Activated CD4-positive, alpha-beta T cell treated with anti-CD3 and anti-CD28 coated beads, Interleukin-2, amount 50 U/mL, for 16 hours (primary cell): ENCODE measurements around the gene MAVS.
"Not testable (repeated sequence)": the region's sequence is repeated elsewhere in the genome, so short reads cannot be mapped to it uniquely, and the experiment has no call there.

Experiments used
- DNase-seq: peaks from one replicate; pipeline ENCODE4 v3.0.0-alpha.2; 2020

The MAVS gene

DNA sequence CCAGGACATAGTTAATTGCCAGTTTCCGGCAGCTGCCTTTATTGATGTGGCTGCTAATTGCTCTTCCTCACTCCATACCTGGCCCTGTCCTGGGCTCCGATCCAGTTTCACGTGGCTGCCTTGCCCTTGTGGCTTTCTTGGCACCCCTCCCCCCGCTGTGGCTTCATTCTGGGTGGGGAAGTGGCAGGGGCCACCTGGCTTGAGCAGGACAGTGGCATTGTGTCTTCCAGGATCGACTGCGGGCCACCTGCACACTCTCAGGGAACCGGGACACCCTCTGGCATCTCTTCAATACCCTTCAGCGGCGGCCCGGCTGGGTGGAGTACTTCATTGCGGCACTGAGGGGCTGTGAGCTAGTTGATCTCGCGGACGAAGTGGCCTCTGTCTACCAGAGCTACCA is 10.8 kb downstream of the MAVS start:
- DNase-seq: no peak

DNA sequence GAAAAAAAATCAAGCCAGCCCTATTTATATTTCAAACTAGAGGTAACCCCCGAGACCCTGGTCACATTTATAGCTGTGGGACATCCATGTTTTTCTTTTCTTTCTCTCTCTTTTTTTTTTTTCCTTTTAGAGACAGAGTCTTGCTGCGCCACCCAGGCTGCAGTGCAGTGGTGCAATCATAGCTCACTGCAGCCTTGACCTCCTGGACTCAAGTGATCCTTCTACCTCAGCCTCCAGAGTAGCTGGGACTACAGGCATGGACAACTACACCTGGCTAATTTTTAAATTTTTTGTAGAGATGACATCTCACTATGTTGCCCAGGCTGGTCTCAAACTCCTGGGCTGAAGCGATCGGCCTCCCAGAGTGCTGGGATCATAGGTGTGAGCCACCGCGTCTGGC is 12.1 kb downstream of the MAVS start:
- DNase-seq: no peak

DNA sequence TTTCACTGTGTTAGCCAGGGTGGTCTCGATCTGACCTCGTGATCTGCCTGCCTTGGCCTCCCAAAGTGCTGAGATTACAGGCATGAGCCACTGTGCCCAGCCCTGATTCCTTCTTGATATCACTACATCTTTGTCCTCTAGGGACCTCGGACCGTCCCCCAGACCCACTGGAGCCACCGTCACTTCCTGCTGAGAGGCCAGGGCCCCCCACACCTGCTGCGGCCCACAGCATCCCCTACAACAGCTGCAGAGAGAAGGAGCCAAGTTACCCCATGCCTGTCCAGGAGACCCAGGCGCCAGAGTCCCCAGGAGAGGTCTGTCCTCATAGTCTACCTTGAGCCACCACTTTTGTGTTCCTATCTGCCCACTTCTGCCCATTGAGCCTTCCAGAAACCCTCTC is 14.6 kb downstream of the MAVS start:
- no peak for DNase-seq

DNA sequence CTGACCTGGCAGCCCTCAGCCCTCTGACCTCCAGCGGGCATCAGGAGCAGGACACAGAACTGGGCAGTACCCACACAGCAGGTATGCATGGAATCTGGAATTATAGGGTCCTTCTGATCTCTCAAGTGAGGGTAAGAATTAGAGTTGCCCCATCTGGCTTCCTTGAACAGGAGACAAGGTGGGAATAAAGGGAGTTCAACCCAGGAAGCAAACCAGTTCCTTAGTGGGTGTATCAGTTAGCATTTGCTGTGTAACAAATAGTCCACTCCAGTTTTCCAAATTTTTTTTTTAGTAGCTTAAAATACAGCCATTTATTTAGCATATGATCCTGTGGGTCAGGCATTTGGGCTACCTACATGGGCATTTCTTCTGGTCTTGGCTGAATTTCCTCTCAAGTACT is 15.7 kb downstream of the MAVS start:
- no peak for DNase-seq

DNA sequence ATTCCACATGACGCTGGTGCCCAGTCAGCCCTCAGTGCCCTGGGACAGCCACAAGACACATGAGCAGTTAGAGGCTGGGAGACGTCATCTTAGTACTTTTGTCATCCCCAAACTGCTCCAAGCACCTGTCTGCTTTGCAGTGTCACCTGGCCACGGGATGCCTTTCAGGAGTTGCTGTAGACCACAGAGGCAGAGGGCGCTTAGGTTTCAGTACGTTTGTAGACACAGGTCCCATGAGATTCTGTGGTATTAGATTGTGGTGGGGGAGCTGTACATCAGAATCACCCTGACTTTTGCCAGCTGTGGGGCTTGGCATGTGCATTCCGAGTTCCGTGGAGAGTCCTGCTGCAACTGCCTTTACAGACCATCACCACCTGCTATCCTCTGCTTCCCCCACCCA is 16.7 kb downstream of the MAVS start:
- no peak for DNase-seq

DNA sequence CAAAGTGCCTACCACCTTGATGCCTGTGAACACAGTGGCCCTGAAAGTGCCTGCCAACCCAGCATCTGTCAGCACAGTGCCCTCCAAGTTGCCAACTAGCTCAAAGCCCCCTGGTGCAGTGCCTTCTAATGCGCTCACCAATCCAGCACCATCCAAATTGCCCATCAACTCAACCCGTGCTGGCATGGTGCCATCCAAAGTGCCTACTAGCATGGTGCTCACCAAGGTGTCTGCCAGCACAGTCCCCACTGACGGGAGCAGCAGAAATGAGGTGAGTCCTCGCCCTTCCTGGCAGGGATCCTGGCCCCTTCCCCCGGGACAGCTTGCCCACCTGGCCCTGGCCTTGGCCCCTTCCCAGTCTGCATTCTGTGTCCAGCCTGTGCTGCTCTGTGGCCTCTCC is 17.9 kb downstream of the MAVS start:
- no peak for DNase-seq

DNA sequence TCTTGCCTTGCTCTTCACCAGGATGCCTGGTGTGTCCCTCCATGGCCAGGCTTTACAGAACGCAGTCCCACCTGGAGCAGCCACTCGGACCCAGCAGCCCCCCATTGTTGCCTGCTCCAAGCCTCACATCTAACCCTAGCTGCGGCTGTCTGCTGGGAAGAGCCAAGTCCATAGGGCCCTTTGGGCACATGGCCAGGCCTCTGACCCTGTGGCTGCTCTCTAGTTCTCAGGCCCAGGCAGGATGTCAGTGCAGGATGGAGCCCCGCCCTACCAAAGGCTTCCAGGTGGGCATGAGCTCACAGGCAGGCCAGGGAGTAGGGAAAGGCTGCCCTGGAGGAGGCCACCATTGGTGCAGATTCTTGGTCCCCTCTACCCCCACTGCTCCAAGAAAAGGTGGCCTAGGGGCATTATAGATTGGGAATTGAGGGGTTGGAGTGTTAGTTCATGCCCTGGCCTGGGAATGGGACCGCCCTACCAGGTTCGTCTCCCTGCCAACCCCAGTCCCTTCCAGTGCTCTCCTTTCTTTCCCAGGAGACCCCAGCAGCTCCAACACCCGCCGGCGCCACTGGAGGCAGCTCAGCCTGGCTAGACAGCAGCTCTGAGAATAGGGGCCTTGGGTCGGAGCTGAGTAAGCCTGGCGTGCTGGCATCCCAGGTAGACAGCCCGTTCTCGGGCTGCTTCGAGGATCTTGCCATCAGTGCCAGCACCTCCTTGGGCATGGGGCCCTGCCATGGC is 18.7 kb downstream of the MAVS start:
- no peak for DNase-seq

DNA sequence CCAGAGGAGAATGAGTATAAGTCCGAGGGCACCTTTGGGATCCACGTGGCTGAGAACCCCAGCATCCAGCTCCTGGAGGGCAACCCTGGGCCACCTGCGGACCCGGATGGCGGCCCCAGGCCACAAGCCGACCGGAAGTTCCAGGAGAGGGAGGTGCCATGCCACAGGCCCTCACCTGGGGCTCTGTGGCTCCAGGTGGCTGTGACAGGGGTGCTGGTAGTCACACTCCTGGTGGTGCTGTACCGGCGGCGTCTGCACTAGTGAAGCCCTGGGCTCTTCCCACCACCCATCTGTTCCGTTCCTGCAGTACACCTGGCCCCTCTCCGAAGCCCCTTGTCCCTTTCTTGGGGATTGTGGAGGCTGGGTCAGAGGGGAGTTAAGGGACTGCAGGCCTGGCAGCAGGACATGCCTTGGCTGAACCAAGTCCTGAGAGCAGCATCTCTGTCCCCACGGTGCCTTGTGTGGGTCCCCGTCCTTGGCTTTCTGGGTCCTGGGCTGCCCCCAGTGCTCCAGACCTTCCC is 19.3 kb downstream of the MAVS start:
- DNase-seq: no peak

DNA sequence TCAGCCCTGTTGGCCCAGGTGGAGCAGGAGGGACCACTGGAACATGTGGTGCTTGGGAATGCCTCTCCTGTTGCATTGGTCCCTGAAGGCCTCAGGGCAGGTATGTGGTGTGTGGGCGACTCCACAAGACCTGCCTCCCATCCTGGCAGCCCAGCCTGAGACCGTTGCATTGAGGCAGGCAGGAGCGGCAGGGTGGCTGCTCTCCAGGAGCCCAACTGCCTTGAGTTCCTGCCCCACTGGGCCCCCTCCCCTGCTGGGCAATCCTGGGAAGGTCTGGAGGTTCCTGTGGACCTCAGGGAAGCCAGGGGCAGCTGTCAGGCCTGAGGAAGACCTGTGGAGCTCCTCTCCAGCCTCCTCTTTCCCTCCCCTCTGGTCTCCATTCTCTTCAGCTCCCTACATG is 19.8 kb downstream of the MAVS start:
- DNase-seq: no peak

DNA sequence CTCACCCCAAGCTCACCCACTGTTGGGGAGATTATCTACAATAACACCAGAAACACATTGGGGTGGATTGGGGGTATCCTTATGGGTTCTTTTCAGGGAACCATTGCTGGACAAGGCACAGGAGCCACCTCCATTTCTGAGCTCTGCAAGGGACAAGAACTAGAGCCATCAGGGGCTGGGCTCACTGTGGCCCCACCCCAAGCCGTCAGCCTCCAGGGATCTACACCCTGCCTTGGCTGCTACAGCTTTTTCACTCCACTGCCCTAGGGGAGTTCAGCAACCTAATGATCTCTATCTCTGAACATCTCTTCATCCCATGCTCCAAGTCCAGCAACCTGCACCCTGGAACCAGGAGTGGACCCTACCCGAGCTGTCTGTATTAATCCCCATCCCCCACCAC is 21.2 kb downstream of the MAVS start:
- no peak for DNase-seq

DNA sequence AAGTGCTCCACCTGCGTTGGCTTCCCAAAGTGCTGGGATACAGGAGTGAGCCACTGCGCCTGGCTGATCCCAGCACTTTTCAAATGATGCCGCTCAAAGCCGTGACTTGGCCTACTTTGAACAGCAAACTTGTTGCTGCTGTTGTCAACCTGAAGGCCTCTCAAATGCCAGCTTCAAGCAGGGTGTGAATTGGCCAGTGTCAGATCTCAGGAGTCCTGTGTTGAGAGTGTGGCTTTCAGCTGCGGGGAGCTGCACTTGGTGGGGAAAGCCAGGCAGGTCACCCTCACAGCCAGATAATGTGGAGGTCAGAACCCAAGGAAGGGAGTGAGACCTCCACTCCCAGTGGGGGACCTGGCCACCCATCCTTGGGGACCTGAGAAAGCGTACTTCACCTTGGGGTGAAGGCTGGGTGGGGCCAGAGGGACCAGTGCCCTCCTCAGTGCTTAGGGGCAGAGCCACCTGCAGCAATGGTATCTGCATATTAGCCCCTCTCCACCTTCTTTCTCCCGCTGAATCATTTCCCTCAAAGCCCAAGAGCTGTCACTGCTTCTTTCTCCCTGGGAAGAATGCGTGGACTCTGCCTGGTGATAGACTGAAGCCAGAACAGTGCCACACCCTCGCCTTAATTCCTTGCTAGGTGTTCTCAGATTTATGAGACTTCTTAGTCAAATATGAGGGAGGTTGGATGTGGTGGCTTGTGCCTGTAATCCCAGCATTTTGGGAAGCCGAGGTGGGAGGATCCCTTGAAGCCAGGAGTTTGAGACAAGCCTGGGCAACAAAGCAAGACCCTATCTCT is 23.4 kb downstream of the MAVS start:
- DNase-seq: no peak

DNA sequence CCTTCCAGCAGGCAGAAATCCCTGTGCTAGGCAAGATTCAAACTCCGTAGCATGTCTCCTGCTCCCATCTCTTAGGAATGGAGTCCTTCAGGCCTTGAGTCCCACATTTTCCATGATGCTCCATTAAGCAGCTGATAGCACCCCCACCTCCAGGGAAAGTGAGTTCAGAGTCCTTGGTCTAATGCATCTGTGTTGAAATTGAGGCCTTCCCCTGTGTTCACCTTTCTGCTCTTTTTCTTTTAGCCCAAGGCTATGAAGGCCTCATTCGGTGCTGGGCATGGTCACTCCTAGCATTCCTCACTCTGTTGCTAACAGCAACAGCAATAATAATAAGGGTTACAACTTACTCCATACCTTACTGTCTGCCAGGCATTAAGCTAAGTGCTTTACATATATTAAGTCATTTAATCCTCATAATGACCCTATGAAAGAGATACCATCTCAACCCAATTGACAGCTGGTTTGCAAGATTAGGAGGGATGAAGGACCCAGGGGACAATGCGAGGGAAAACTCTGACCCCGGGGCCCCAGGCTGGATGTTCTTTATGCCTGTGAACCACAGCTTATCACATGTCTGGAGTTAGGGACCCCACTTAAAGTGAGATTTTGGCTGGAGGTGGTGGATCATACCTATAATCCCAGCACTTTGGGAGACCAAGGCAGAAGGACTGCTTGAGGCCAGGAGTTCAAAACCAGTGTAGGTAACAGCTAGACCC is 25.1 kb downstream of the MAVS start:
- no peak for DNase-seq

DNA sequence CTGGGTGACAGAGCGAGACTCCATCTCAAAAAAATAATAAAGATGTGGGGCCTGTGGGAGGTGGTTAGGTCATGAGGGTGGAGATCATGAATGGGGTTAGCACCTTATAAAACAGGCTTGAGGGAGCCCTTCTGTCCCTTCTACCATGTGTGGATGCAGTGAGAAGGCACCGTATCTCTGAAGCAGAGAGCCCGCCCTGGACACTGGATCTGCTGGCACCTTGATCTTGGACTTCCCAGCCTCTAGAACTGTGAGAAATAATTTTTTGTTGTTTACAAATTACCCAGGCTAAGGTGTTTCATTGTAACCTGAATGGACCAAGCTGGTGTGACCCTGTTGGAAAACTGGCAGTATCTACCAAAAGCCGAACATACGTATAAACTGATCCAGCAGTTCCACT is 26.9 kb downstream of the MAVS start:
- DNase-seq: no peak

DNA sequence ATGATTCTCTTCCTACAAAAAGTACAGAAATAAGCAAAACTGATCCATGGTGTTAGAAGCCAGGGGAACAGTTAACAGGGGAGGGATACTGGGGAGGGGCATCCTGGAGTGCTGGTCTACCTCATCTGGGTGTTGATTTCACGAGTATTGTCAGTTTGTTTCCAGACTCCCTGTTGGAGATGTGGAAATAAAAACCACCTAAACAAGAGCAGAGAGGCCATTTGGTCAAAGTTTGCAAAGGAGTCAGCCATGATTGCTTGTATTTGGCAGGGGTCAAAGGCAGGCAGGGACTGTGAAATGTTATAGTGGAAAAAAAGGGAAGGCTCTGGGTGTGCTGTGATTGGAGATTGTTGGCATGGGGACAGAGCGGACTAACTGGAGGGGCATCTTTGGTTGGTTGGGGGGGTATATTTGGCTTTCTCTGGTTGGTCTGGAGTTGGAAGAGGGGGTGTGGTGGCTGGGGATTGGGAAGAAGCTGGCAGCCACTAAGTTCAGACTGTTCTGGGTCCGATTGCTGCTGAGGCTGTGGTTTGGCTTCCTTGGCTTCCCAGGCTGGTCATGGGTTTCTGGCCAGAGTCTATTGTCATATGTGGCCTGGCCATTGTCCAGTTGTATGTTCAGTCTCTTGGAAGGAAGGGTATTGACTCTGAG is 27.7 kb downstream of the MAVS start:
- no peak for DNase-seq

DNA sequence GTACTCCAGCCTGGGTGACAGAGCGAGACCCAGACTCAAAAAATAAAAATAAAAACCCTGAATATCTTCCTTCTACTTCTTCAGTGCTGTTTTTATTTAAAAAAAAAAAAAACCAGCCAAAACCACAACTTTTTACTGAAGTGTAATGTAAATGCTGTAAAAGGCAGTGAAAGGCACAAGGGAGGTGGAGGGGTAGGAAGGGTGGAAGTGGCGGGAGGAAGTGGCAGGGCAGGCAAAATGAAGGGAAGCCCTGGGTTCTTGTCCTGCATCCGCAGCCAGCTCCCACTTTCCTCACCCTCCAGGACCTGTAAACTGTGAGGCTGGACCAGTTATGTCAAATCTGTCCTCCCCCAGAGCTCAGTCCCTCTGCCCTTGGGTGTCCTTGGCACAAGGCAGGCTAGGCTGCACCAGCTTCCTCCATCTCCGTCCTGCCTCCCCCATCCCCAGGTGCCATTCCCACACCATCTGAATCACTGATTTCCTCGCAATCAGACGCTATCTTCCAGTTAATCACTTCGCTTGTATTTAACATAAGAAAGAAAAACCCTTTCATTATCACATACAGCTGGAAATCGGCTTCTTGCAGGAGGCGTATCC is 28.8 kb downstream of the MAVS start:
- no peak for DNase-seq

DNA sequence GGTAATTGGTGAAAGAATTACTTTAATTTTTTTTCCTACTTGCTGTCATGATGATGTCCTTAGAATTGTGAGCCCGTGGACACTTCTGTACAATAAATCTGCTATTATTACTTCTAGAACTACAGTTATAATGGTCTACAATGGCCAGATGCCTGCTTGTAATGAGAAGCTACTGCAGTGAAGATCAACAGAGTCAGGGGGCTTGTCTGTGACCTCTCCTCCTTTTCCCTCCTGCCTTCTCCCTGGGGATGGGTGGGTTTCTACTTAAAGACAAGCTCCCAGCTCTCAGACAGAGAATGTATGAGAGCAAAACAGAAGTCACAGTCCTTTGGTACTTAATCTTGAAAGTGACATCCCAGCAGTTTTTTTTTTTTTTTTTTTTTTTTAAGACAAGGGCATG is 29.4 kb downstream of the MAVS start:
- DNase-seq: no peak

DNA sequence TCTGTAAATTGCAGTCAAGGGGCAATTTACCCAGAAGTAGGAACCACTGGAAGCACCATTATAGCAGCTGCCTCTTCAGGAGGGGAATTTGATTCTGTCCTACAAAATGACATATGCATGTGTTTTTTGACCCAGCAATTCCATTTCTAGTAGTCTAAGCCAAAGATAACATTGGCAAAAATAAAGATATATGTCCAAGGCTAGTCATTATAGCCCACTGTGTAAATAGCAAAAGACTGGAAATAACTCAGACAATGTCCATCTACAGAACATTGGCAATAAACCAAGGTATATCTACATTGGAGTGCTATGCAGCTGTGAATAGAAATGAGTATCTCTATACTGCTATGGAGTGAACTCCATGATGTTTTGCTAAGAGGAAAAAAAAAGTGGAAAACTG is 30.0 kb downstream of the MAVS start:
- DNase-seq: no peak

DNA sequence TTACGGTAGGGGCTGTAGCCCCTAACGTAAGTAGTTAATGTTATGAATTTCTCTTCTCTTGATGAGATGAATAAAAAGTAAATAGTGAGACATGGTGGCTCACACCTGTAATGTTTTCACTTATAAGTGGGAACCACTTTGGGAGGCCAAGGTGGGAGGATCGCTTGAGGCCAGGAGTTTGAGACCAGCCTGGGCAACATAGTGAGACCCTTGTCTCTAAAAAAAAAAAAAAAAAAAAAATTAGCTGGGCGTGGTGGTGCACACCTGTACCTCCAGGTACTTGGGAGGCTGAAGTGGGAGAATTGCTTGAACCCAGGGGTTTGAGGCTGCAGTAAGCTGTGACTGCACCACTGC is 32.3 kb downstream of the MAVS start:
- DNase-seq: not testable (repeated sequence)

DNA sequence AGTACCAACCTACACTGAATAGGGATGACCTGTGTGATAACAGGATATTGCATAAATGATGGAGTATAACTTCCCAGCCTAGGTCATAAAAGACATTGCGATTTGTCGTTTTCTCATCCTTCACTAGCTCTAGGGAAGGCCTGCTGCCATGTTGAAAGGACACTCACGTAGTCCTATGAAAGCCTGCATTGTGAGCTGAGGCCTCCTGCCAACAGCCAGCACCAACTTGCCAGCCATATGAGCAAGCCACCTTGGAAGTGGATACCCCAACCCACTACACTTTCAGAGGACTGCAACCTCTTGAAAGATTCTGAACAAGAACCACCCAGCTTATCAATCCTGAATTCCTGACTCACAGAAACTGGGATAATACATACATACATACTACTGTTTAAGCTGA is 39.1 kb downstream of the MAVS start:
- DNase-seq: no peak

DNA sequence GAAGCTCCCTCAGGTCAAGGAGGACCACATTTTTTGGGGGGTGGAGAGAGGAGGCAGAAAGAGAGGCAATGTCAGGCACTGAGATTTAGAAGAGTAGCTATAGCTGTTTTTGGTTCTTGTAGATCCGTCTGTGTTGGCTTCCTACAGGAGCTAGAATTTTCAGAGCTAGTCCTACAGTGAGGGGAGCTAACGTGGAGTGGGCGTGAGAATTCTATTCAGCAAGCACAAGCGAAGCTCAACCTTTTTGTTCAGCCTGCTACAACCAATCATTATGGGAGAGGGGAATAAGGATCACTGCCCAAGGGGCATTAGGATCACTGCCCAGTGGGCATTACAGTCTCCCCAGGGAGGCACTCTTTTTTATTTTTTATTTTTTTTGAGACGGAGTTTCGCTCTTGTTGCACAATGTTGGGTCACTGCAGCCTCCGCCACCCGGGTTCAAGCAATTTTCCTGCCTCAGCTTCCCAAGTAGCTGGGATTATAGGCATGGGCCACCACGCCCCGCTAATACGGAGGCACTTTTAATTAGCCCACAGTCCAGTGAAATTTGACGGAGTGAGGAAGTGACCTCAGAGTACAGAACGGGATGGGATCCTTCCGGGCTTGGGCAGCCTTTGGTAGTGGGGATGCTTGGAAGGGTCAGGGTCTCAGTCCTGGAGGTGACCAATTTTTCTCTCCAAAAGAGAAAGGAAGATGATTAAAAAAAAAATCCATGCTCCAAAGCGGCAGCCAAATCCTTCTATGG is 41.4 kb downstream of the MAVS start:
- DNase-seq: no peak

DNA sequence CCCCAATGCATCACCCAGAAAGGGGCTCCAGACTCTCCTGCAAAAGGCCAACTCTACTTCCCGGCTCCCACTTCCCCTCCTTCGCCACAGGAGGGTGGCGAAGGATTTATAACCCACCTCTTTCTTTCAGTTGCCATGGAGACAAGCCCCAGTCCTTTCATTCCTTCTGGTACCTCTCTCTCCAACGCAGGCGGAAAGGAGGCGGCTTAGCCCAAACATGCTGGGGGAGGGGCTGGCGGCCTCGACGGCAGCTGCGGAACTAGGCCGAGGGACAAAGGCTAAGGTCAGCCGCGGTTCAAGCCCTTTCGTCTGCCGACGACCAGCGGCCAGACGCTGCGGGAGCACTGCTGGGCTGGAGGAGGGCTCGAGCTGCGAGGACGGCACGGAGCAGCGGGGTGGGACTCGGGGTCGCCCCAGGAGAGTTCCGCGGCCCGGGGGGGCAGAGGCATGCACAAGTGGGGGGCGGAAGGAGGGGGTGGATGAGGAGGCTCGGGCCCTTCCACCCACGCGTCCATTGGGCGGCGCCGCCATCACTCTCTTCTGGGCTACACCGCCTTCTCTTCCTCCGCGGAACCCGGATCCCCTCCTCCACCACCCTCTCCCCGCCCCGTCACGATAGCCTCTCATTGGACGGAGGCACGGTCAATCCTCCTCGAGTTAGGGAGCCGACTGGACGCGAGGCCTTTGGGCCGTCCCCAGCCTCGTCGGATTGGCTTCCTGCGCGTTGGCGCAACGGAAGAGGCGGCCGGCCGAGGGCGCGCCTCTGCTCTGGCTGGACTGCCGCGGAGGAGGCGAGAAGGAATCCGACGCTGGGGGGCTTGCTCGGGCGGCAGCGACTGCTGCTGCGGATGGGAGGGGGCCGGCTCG is 42.2 kb downstream of the MAVS start, which contains the start of gene PANK2:
Gene PANK2, plus strand, starts transcription at position 766 of the 867 bp plus-strand sequence.
- DNase-seq: peak; percentile 99
